SU-DHL-6 (cell line): Measurements from ENCODE around the gene ZC3HAV1.

Experiments
- H2AFZ ChIP-seq: fragments of 200-600 bp; sonication (generic); 2 replicates; pipeline ENCODE4 v1.6.1; 2014; ENCODE audit warnings: low read depth, mild to moderate bottlenecking, moderate library complexity, mixed read lengths, antibody characterized with exemption, low read length; ENCODE audit not compliant: severe bottlenecking
- H3F3A ChIP-seq: fragments of 200-600 bp; shearing (Covaris generic); 2 replicates; pipeline ENCODE4 v1.6.0; 2016; ENCODE audit warnings: antibody characterized with exemption, mild to moderate bottlenecking; ENCODE audit not compliant: insufficient read depth
- H3K27ac ChIP-seq: fragments of 200-600 bp; sonication (generic); 2 replicates; pipeline ENCODE4 v1.5.1; 2016; ENCODE audit warnings: low read depth, mild to moderate bottlenecking, low read length, moderate library complexity, mixed read lengths
- H3K27me3 ChIP-seq: fragments of 200-600 bp; sonication (generic), shearing (Covaris generic); 2 replicates; pipeline ENCODE4 v1.6.0; 2014; ENCODE audit warnings: mild to moderate bottlenecking, low read length
- H3K36me3 ChIP-seq: fragments of 200-600 bp; sonication (generic); 2 replicates; pipeline ENCODE4 v1.6.1; 2014; ENCODE audit warnings: mild to moderate bottlenecking, low read length, mixed read lengths
- H3K4me2 ChIP-seq: fragments of 300-600, 200-600 bp; shearing (Covaris generic), sonication (generic); 2 replicates; pipeline ENCODE4 v1.6.0; 2014; ENCODE audit warnings: low read length, low read depth, mild to moderate bottlenecking; ENCODE audit not compliant: poor library complexity, severe bottlenecking
- H3K4me3 ChIP-seq: fragments of 200-600 bp; sonication (generic); 2 replicates; pipeline ENCODE4 v1.5.1; 2014; ENCODE audit warnings: antibody characterized with exemption, low read length, mild to moderate bottlenecking, mixed read lengths; ENCODE audit not compliant: insufficient read depth, poor library complexity, severe bottlenecking
- H3K79me2 ChIP-seq: fragments of 200-600 bp; sonication (generic); 2 replicates; pipeline ENCODE4 v1.6.1; 2014; ENCODE audit warnings: mild to moderate bottlenecking, low read length, moderate library complexity; ENCODE audit not compliant: insufficient read depth
- H3K9ac ChIP-seq: fragments of 200-600 bp; sonication (generic); 2 replicates; pipeline ENCODE4 v1.7.0; 2014; ENCODE audit warnings: mild to moderate bottlenecking, low read length
- H3K9me2 ChIP-seq: fragments of 200-600 bp; sonication (generic); replicated peaks from 2 replicates; pipeline ENCODE4 v1.6.1; 2014; ENCODE audit warnings: low read length; ENCODE audit not compliant: insufficient read depth
- H3K9me3 ChIP-seq: fragments of 200-600 bp; sonication (generic); 2 replicates; pipeline ENCODE4 v1.6.1; 2014; ENCODE audit warnings: low read length, mixed read lengths; ENCODE audit not compliant: insufficient read depth
- H4K20me1 ChIP-seq: fragments of 200-600 bp; sonication (generic); 2 replicates; pipeline ENCODE4 v1.6.1; 2014; ENCODE audit warnings: low read depth, mild to moderate bottlenecking, antibody characterized with exemption, low read length, moderate library complexity, mixed read lengths
- EZH2phosphoT487 ChIP-seq: fragments of 200-600 bp; sonication (generic), shearing (Covaris generic); conservative IDR thresholded peaks from 2 replicates; pipeline ENCODE4 v1.6.1; 2018; ENCODE audit warnings: mild to moderate bottlenecking, antibody characterized with exemption, low read length, moderate library complexity, mixed read lengths
- TF ChIP-seq, protein P1 (sequence below): fragments of 200-600 bp; sonication (generic); IDR thresholded peaks from one replicate; pipeline ENCODE4 v1.5.1; 2017; ENCODE audit warnings: antibody characterized with exemption, mild to moderate bottlenecking, low read length, moderate library complexity; ENCODE audit not compliant: insufficient read depth, poor library complexity, severe bottlenecking

Gene ZC3HAV1

DNA sequence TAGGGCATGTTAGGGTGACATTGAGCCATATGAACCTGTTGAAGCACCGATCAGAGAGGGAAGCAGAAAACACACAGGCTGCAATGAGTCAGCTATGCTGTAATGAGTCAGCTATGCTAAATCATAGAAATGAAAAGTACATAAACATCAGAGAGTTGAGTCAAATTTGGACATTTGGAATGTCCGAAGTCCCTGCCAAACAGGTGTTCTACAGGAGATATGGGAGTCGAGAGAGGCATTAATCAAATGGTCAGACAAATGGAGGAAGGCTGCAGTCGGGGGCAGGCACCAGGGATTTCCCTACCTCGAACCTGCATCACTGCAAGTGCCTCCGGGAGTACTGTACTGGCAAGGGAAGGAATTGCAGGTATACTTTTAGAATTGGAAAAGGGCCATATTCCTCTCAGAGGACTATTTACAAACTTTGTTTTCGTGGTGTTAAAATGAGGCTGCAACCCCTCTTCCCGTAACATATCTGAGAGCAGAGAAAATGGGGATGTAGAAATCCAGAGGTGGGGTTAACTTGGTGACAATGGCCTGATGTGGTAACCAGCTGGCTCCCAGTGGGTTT is 8.8 kb upstream of the ZC3HAV1 start:
- H3K9me2 ChIP-seq: no peaks in the 10 kb centered on the region
- no peak overlapping the region for H3K4me3 ChIP-seq
- no peaks in the 10 kb centered on the region for H3K79me2 ChIP-seq
- H3K27me3 ChIP-seq: no peaks in the 10 kb centered on the region
- H3K27ac ChIP-seq: no peak overlapping the region
- H4K20me1 ChIP-seq: no peaks in the 10 kb centered on the region
- 0 out of 2 replicates have a peak overlapping the region, but pooled peaks have one; percentile 10 for H3K9ac ChIP-seq
- peak overlapping the region; percentile 50 for H3K4me2 ChIP-seq
- H3F3A ChIP-seq: no peaks in the 10 kb centered on the region
- TF ChIP-seq, protein P1, sequence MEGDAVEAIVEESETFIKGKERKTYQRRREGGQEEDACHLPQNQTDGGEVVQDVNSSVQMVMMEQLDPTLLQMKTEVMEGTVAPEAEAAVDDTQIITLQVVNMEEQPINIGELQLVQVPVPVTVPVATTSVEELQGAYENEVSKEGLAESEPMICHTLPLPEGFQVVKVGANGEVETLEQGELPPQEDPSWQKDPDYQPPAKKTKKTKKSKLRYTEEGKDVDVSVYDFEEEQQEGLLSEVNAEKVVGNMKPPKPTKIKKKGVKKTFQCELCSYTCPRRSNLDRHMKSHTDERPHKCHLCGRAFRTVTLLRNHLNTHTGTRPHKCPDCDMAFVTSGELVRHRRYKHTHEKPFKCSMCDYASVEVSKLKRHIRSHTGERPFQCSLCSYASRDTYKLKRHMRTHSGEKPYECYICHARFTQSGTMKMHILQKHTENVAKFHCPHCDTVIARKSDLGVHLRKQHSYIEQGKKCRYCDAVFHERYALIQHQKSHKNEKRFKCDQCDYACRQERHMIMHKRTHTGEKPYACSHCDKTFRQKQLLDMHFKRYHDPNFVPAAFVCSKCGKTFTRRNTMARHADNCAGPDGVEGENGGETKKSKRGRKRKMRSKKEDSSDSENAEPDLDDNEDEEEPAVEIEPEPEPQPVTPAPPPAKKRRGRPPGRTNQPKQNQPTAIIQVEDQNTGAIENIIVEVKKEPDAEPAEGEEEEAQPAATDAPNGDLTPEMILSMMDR: no peak
- TF ChIP-seq EZH2phosphoT487: no peak
- no peaks in the 10 kb centered on the region for H3K9me3 ChIP-seq
- no peaks in the 10 kb centered on the region for H3K36me3 ChIP-seq
- H2AFZ ChIP-seq: no peak overlapping the region

DNA sequence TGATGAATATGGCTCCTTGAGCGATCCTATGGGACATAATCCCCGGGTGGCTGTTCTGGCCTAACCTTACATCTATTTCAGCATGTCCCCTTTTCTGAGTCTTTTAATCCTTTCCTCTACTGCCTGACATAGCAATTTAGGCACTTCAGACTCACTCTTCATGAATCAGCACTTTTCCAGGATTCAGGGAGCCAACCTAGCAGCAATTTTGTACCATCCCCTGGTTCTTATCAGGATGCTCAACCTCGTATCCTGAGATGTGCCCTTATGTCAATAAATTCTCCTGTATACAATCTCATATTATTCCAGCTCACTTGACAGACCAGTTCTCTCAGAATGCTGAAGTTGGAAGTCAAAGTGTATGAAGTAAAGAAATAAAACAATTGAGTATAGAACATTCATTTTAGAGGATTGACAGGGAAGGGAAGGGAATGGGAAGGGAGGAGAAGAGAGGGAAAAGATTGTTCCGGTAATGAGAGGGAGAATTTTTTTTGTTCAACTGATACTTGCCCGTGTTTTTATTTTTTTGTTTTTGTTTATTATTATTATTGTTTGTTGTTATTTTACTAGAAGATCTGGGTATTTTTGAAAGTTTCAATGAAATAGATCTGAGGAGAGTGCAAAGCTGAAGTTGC is 8.2 kb upstream of the ZC3HAV1 start:
- TF ChIP-seq EZH2phosphoT487: no peak
- TF ChIP-seq, protein P1: no peak
- no peaks in the 10 kb centered on the region for H3F3A ChIP-seq
- H3K27me3 ChIP-seq: no peaks in the 10 kb centered on the region
- H3K27ac ChIP-seq: no peak overlapping the region
- no peak overlapping the region for H3K9ac ChIP-seq
- no peaks in the 10 kb centered on the region for H3K36me3 ChIP-seq
- no peaks in the 10 kb centered on the region for H4K20me1 ChIP-seq
- no peak overlapping the region for H2AFZ ChIP-seq
- H3K9me3 ChIP-seq: no peaks in the 10 kb centered on the region
- H3K4me3 ChIP-seq: no peak overlapping the region
- no peaks in the 10 kb centered on the region for H3K9me2 ChIP-seq
- H3K79me2 ChIP-seq: no peaks in the 10 kb centered on the region
- H3K4me2 ChIP-seq: no peak overlapping the region

DNA sequence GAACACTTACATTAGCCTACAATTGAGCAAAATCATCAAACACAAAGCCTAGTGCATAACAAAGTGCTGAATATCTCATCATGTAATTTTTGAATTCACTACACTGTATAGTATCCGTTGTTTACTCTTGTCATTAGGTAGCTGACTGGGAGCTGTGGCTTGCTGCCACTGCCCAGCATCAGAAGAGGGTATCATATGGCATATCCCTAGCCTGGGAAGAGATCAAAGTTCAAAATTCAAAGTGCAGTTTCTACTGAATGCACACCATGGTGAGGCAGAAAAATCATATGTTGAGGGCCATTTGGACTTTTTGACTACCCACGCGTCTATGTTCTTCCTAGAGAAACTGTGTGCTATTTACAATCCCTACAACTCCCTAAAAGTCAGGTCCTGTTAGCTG is 7.5 kb upstream of the ZC3HAV1 start:
- H3K9me2 ChIP-seq: no peaks in the 10 kb centered on the region
- no peak overlapping the region for H3K4me3 ChIP-seq
- H3K9ac ChIP-seq: no peak overlapping the region
- no peaks in the 10 kb centered on the region for H3K27me3 ChIP-seq
- TF ChIP-seq, protein P1: no peak
- TF ChIP-seq EZH2phosphoT487: no peak
- no peaks in the 10 kb centered on the region for H3F3A ChIP-seq
- H2AFZ ChIP-seq: no peak overlapping the region
- no peaks in the 10 kb centered on the region for H3K79me2 ChIP-seq
- no peaks in the 10 kb centered on the region for H4K20me1 ChIP-seq
- no peaks in the 10 kb centered on the region for H3K9me3 ChIP-seq
- H3K27ac ChIP-seq: no peak overlapping the region
- H3K4me2 ChIP-seq: no peak overlapping the region
- no peaks in the 10 kb centered on the region for H3K36me3 ChIP-seq
